ENCODE results near the gene SPPL3. TPM values are rescaled to one million over a fixed set of nuclear protein-coding genes. Genes with fewer than 3 reads are reported as not detected.

SPPL3 gene
- total and polyA plus RNA-seq, 2 experiments from 2014 or later: 10.9 to 27.8 TPM

DNA sequence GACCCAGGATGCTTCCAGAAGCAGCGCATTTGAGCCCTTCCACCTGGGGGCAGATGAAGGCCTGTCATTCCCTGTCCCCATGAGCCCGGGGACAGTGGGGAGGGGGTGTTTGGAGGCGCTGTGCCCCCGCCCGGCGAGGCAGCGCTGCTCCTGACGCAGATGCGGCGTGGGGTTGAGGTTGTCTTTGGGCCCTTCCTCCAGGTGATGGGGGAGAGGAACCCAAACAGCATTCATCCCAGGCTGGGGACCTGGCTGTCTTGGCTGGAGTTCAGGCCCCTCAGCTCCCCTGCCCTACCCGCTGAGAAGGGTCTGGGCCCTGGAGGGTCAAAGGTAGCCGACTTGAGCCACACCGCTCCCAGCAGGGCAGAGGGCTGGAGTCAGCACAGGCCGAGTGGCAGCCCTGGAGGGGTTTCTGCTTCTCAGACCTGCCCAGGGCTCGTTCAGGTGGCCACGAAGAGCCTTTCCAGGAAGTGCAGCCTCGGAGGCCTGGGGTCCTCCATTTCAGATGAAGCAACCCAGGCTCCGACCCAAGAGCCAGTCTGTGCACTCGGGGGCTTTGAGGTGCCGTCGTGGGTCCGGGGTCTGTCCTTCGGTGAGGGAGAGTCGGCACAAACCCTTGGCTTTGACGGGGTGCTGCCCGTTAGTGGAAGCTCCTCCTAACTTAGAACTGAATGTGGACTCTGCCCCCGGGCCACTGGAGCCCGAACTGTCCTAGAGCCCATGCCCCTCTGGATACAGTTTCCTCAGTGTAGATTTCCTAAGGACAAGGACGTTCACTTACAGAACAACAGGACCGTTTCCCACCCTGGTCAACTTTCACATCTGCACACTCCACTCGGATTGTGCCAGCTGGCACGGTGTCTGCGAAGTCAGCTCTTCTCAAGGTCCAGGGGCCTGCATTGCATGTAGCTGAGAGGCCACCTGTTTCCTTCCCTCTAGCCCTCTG, 162.4 kb downstream of the SPPL3 start:
- H3K4me2 ChIP-seq: no peak overlapping the region
- Mint-ChIP-seq H3K27me3 (ENCODE audit: insufficient read depth, low read depth, poor library complexity) (peaks cover 3% of the 10 kb centered on the region), H3K4me3 (no peak overlapping the region), H3K27ac (no peak overlapping the region), H3K36me3 (ENCODE audit: low read depth) (no peaks in the 10 kb centered on the region), H3K9me3 (no peaks in the 10 kb centered on the region), H3K4me1 (no peaks in the 10 kb centered on the region; the same call in 2 of the 3 replicates)
- no peaks in the 10 kb centered on the region for H3K9me2 ChIP-seq (ENCODE audit: insufficient read depth)
- no peaks in the 10 kb centered on the region for H3F3A ChIP-seq (replicated peaks; ENCODE audit: low read depth)
- H3K79me2 ChIP-seq (replicated peaks; ENCODE audit: insufficient read depth): no peaks in the 10 kb centered on the region
- H3K4me3 ChIP-seq: no peak overlapping the region
- ATAC-seq (no peak), DNase-seq (ENCODE audit: low spot score) (no peak)
- no peak overlapping the region; the same call in 1 of the 2 replicates for H2AFZ ChIP-seq
- TF ChIP-seq JUNB (IDR thresholded peaks at IDR 0.05; ENCODE audit: unreplicated experiment): no peak
- TF ChIP-seq, protein P1, sequence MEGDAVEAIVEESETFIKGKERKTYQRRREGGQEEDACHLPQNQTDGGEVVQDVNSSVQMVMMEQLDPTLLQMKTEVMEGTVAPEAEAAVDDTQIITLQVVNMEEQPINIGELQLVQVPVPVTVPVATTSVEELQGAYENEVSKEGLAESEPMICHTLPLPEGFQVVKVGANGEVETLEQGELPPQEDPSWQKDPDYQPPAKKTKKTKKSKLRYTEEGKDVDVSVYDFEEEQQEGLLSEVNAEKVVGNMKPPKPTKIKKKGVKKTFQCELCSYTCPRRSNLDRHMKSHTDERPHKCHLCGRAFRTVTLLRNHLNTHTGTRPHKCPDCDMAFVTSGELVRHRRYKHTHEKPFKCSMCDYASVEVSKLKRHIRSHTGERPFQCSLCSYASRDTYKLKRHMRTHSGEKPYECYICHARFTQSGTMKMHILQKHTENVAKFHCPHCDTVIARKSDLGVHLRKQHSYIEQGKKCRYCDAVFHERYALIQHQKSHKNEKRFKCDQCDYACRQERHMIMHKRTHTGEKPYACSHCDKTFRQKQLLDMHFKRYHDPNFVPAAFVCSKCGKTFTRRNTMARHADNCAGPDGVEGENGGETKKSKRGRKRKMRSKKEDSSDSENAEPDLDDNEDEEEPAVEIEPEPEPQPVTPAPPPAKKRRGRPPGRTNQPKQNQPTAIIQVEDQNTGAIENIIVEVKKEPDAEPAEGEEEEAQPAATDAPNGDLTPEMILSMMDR (conservative IDR thresholded peaks at IDR 0.05; ENCODE audit: low read depth in 2 of 2): peak in 1 of 2 experiments; percentile 19; a peak in 1 of 4 replicates
- H4K20me1 ChIP-seq (replicated peaks; ENCODE audit: insufficient read depth): no peaks in the 10 kb centered on the region
- H3K36me3 ChIP-seq (ENCODE audit: insufficient read depth): no peaks in the 10 kb centered on the region
- no peak overlapping the region for H3K27ac ChIP-seq (ENCODE audit: low read depth)
- H3K4me1 ChIP-seq (ENCODE audit: insufficient read depth): no peaks in the 10 kb centered on the region
- no peaks in the 10 kb centered on the region for H3K27me3 ChIP-seq (ENCODE audit: insufficient read depth)

- H3K79me2 ChIP-seq (replicated peaks; ENCODE audit: insufficient read depth): no peaks in the 10 kb centered on the region
- no peaks in the 10 kb centered on the region for H3K9me2 ChIP-seq (ENCODE audit: insufficient read depth)
- no peak for DNase-seq (ENCODE audit: low spot score)
- no peaks in the 10 kb centered on the region for H4K20me1 ChIP-seq (replicated peaks; ENCODE audit: insufficient read depth)
- H3K4me2 ChIP-seq: no peak overlapping the region
- Mint-ChIP-seq H3K36me3 (ENCODE audit: low read depth) (no peaks in the 10 kb centered on the region), H3K27me3 (ENCODE audit: insufficient read depth, low read depth, poor library complexity) (peaks cover 4% of the 10 kb centered on the region), H3K4me1 (no peaks in the 10 kb centered on the region; the same call in 2 of the 3 replicates), H3K4me3 (no peak overlapping the region), H3K27ac (no peak overlapping the region), H3K9me3 (no peaks in the 10 kb centered on the region)
- no peaks in the 10 kb centered on the region for H3F3A ChIP-seq (replicated peaks; ENCODE audit: low read depth)
- H3K4me3 ChIP-seq: no peak overlapping the region
- no peak for ATAC-seq
- H3K36me3 ChIP-seq (ENCODE audit: insufficient read depth): no peaks in the 10 kb centered on the region
- H3K27me3 ChIP-seq (ENCODE audit: insufficient read depth): no peaks in the 10 kb centered on the region
- no peaks in the 10 kb centered on the region for H3K4me1 ChIP-seq (ENCODE audit: insufficient read depth)
- H2AFZ ChIP-seq: no peak overlapping the region
- no peak overlapping the region for H3K27ac ChIP-seq (ENCODE audit: low read depth)
- TF ChIP-seq STAT1 (IDR thresholded peaks at IDR 0.05; ENCODE audit: unreplicated experiment) (no peak), ZNF114 (CRISPR knock-in tag; IDR thresholded peaks at IDR 0.05) (no peak), EZH2 (IDR thresholded peaks at IDR 0.05; ENCODE audit: low read depth, unreplicated experiment) (no peak), JUNB (IDR thresholded peaks at IDR 0.05; ENCODE audit: unreplicated experiment) (no peak), ZNF331 (CRISPR knock-in tag; IDR thresholded peaks at IDR 0.05; ENCODE audit: low read depth) (no peak), NANOG (IDR thresholded peaks at IDR 0.05; ENCODE audit: borderline replicate concordance) (no peak), POLR2AphosphoS5 (IDR thresholded peaks at IDR 0.05; ENCODE audit: low read depth) (no peak), REST (IDR thresholded peaks at IDR 0.05; ENCODE audit: unreplicated experiment) (no peak)
- TF ChIP-seq, protein P1 (conservative IDR thresholded peaks at IDR 0.05; ENCODE audit: low read depth in 2 of 2): no peak
Measured at GRCh38 chr12:120740871-120741270, 163.3 kb downstream of the SPPL3 start.

Measured in GM23338 (cell line).